NCI-H146 treated with DMSO at 0.1 percent for 48 hours (cell line): Measurements from ENCODE around the gene CIDEB.
"Not testable (repeated sequence)": the region's sequence is repeated elsewhere in the genome, so short reads cannot be mapped to it uniquely, and the experiment has no call there.

Experiments
- DNase-seq: peaks from one replicate; lab custom pipeline; 2025; ENCODE audit not compliant: unreplicated experiment; lab: John Stamatoyannopoulos, UW

Gene CIDEB

GRCh38 chr14:24307575-24308341 is at the start of gene CIDEB:
Gene CIDEB, minus strand, starts transcription at chr14:24307977. Its CDS starts 119 bp downstream, at chr14:24307858.
- DNase-seq = peak; percentile 6

GRCh38 chr14:24356208-24356607 is 48.4 kb upstream of the CIDEB start:
- DNase-seq = no peak

GRCh38 chr14:24355009-24355408 is 47.2 kb upstream of the CIDEB start:
- no peak for DNase-seq

- DNase-seq = not testable (repeated sequence)
Observed at GRCh38 chr14:24354482-24354825, 46.7 kb upstream of the CIDEB start.

- DNase-seq = no peak
Observed at GRCh38 chr14:24353559-24354481, 46.0 kb upstream of the CIDEB start.

- DNase-seq = no peak
Observed at GRCh38 chr14:24351517-24351916, 43.7 kb upstream of the CIDEB start.

- DNase-seq = no peak
Observed at GRCh38 chr14:24349742-24350141, 42.0 kb upstream of the CIDEB start.

- DNase-seq = no peak
Observed at GRCh38 chr14:24348186-24348585, 40.4 kb upstream of the CIDEB start.

- no peak for DNase-seq
Observed at GRCh38 chr14:24347134-24347533, 39.4 kb upstream of the CIDEB start.

- DNase-seq = no peak
Observed at GRCh38 chr14:24343795-24344660, 36.3 kb upstream of the CIDEB start.

- no peak for DNase-seq
Observed at GRCh38 chr14:24342889-24343288, 35.1 kb upstream of the CIDEB start.

- DNase-seq = no peak
Observed at GRCh38 chr14:24340606-24341005, 32.8 kb upstream of the CIDEB start.

- DNase-seq = no peak
Observed at GRCh38 chr14:24339284-24340151, 31.7 kb upstream of the CIDEB start, which contains the start of gene RIPK3. Gene RIPK3, minus strand, starts transcription at chr14:24339991. Its CDS starts 165 bp downstream, at chr14:24339826.

GRCh38 chr14:24338843-24339242 is 31.1 kb upstream of the CIDEB start:
- no peak for DNase-seq

GRCh38 chr14:24337824-24338175 is 30.0 kb upstream of the CIDEB start:
- no peak for DNase-seq

GRCh38 chr14:24337144-24337823 is 29.5 kb upstream of the CIDEB start:
- no peak for DNase-seq

GRCh38 chr14:24335461-24336171 is 27.8 kb upstream of the CIDEB start:
- no peak for DNase-seq

GRCh38 chr14:24334431-24335291 is 26.9 kb upstream of the CIDEB start, which contains the start of gene ADCY4:
Gene ADCY4, minus strand, starts transcription at chr14:24335071. Its CDS starts 419 bp downstream, at chr14:24334652.
- no peak for DNase-seq
